Measurements from ENCODE around the gene TMEM147.

The TMEM147 gene

GRCh38 chr19:35559781-35560180 lies 14.4 kb downstream of the TMEM147 start:
- no peaks in the 10 kb centered on the region for H3K27me3 ChIP-seq (ENCODE audit: low read length)
- no peaks in the 10 kb centered on the region for H3F3A ChIP-seq (ENCODE audit: insufficient read depth)
- no peak overlapping the region for H3K4me3 ChIP-seq (ENCODE audit: insufficient read depth, low read length, poor library complexity, severe bottlenecking)
- no peaks in the 10 kb centered on the region for H3K79me2 ChIP-seq (ENCODE audit: insufficient read depth, low read length)
- H2AFZ ChIP-seq (ENCODE audit: low read depth, low read length, severe bottlenecking): no peak overlapping the region
- no peaks in the 10 kb centered on the region for H3K9me3 ChIP-seq (ENCODE audit: insufficient read depth, low read length)
- no peak overlapping the region for H3K27ac ChIP-seq (ENCODE audit: low read depth, low read length)
- H4K20me1 ChIP-seq (ENCODE audit: low read depth, low read length): no peaks in the 10 kb centered on the region
- H3K36me3 ChIP-seq (ENCODE audit: low read length): no peaks in the 10 kb centered on the region
- H3K9me2 ChIP-seq (replicated peaks; ENCODE audit: insufficient read depth, low read length): no peaks in the 10 kb centered on the region
- no peak overlapping the region for H3K4me2 ChIP-seq (ENCODE audit: low read depth, low read length, poor library complexity, severe bottlenecking)
- no peak for TF ChIP-seq EZH2phosphoT487 (conservative IDR thresholded peaks at IDR 0.05; ENCODE audit: low read length)
- TF ChIP-seq, protein P1, sequence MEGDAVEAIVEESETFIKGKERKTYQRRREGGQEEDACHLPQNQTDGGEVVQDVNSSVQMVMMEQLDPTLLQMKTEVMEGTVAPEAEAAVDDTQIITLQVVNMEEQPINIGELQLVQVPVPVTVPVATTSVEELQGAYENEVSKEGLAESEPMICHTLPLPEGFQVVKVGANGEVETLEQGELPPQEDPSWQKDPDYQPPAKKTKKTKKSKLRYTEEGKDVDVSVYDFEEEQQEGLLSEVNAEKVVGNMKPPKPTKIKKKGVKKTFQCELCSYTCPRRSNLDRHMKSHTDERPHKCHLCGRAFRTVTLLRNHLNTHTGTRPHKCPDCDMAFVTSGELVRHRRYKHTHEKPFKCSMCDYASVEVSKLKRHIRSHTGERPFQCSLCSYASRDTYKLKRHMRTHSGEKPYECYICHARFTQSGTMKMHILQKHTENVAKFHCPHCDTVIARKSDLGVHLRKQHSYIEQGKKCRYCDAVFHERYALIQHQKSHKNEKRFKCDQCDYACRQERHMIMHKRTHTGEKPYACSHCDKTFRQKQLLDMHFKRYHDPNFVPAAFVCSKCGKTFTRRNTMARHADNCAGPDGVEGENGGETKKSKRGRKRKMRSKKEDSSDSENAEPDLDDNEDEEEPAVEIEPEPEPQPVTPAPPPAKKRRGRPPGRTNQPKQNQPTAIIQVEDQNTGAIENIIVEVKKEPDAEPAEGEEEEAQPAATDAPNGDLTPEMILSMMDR (IDR thresholded peaks at IDR 0.05; ENCODE audit: insufficient read depth, low read length, poor library complexity, severe bottlenecking): no peak
- H3K9ac ChIP-seq (ENCODE audit: low read length): no peak overlapping the region

- no peak overlapping the region for H2AFZ ChIP-seq (ENCODE audit: low read depth, low read length, severe bottlenecking)
- no peaks in the 10 kb centered on the region for H3K79me2 ChIP-seq (ENCODE audit: insufficient read depth, low read length)
- no peak overlapping the region for H3K27ac ChIP-seq (ENCODE audit: low read depth, low read length)
- no peaks in the 10 kb centered on the region for H3K9me2 ChIP-seq (replicated peaks; ENCODE audit: insufficient read depth, low read length)
- no peaks in the 10 kb centered on the region for H3F3A ChIP-seq (ENCODE audit: insufficient read depth)
- no peaks in the 10 kb centered on the region for H3K36me3 ChIP-seq (ENCODE audit: low read length)
- H3K9me3 ChIP-seq (ENCODE audit: insufficient read depth, low read length): no peaks in the 10 kb centered on the region
- H3K27me3 ChIP-seq (ENCODE audit: low read length): no peaks in the 10 kb centered on the region
- H4K20me1 ChIP-seq (ENCODE audit: low read depth, low read length): no peaks in the 10 kb centered on the region
- H3K4me3 ChIP-seq (ENCODE audit: insufficient read depth, low read length, poor library complexity, severe bottlenecking): no peak overlapping the region
- TF ChIP-seq, protein P1 (IDR thresholded peaks at IDR 0.05; ENCODE audit: insufficient read depth, low read length, poor library complexity, severe bottlenecking): no peak
- TF ChIP-seq EZH2phosphoT487 (conservative IDR thresholded peaks at IDR 0.05; ENCODE audit: low read length): no peak
- H3K9ac ChIP-seq (ENCODE audit: low read length): no peak overlapping the region
- no peak overlapping the region for H3K4me2 ChIP-seq (ENCODE audit: low read depth, low read length, poor library complexity, severe bottlenecking)
These were observed 14.8 kb downstream of the TMEM147 start for GRCh38 chr19:35560271-35560670.

DNA sequence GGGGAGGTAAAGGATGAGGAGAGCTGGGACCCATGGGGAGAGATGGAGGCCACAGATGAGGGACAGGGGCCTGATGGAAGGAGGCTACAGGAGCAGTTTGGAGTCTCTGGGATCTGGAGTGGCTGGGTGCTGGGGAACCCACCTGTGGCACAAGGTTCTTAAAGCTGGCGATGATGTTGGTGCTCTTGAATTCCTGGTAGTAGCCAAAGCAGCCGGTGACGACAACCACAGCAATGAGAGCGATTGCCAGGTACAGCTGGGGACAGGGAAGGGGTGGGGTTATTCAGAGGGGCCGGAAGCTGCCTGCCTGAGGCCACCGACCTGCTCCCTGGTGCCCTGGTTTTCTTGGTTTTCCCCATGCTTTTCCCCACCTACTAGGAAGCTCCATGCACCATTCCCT lies 15.3 kb downstream of the TMEM147 start:
- H4K20me1 ChIP-seq (ENCODE audit: low read depth, low read length): no peaks in the 10 kb centered on the region
- H3K4me2 ChIP-seq (ENCODE audit: low read depth, low read length, poor library complexity, severe bottlenecking): no peak overlapping the region
- H3K79me2 ChIP-seq (ENCODE audit: insufficient read depth, low read length): no peaks in the 10 kb centered on the region
- H3K36me3 ChIP-seq (ENCODE audit: low read length): no peaks in the 10 kb centered on the region
- no peak overlapping the region for H3K27ac ChIP-seq (ENCODE audit: low read depth, low read length)
- H3K9ac ChIP-seq (ENCODE audit: low read length): no peak overlapping the region
- no peak for TF ChIP-seq EZH2phosphoT487 (conservative IDR thresholded peaks at IDR 0.05; ENCODE audit: low read length)
- TF ChIP-seq, protein P1 (IDR thresholded peaks at IDR 0.05; ENCODE audit: insufficient read depth, low read length, poor library complexity, severe bottlenecking): no peak
- H3K9me3 ChIP-seq (ENCODE audit: insufficient read depth, low read length): no peaks in the 10 kb centered on the region
- H3K4me3 ChIP-seq (ENCODE audit: insufficient read depth, low read length, poor library complexity, severe bottlenecking): no peak overlapping the region
- no peaks in the 10 kb centered on the region for H3F3A ChIP-seq (ENCODE audit: insufficient read depth)
- H3K27me3 ChIP-seq (ENCODE audit: low read length): no peaks in the 10 kb centered on the region
- no peaks in the 10 kb centered on the region for H3K9me2 ChIP-seq (replicated peaks; ENCODE audit: insufficient read depth, low read length)
- no peak overlapping the region for H2AFZ ChIP-seq (ENCODE audit: low read depth, low read length, severe bottlenecking)
